Spleen (tissue), 7 donors: ENCODE data around the gene ZBTB44.

Experiments used
- CTCF ChIP-seq, 11 experiments: fragments of 200-600 bp in 7 of 11; fragments of 450-650 bp in 4 of 11; sonication (generic) in 4 of 11; IDR thresholded peaks in 8 of 11; conservative IDR thresholded peaks in 3 of 11; 1 replicate in 7 of 11; 2 replicates in 4 of 11; pipeline versions ENCODE4 v1.4.0 to v1.8.0; 2016 to 2021; ENCODE audit warnings: antibody characterized with exemption in 11 of 11, inconsistent platforms in 4 of 11, mild to moderate bottlenecking in 1 of 11
- POLR2A ChIP-seq, 3 donors: fragments of 450-650 bp; IDR thresholded peaks; one replicate each; pipeline ENCODE4 v1.5.1; 2017; ENCODE audit warnings: antibody characterized with exemption in 3 of 3, mild to moderate bottlenecking in 1 of 3
- donor health status: DM: no; HTN: no; CAD: no; lungs with moderate emphysema.
- donor health status: DM: no; HTN: no; CAD: no.
- donor health status: DM: no; HTN: no; CAD: no.

- TF ChIP-seq POLR2A (IDR thresholded peaks at IDR 0.05) (no peak), CTCF (IDR thresholded peaks at IDR 0.05 in 8 of 11, conservative IDR thresholded peaks at IDR 0.05 in 3 of 11) (no peak)
Observed at GRCh38 chr11:130234315-130234714, 80.4 kb downstream of the ZBTB44 start.
